CD14-positive monocyte (primary cell): ENCODE results near the gene POMC. TPM values are rescaled to one million over a fixed set of nuclear protein-coding genes. Genes with fewer than 3 reads are reported as not detected.

Source experiments
- DNase-seq, 3 donors: peaks; one replicate each; pipeline ENCODE4 v3.0.0-alpha.2; 2011 to 2022
- H2AFZ ChIP-seq: 2 replicates; pipeline ENCODE4 v1.6.0; 2012; ENCODE audit warnings: mild to moderate bottlenecking, low read depth, low read length, inconsistent platforms; ENCODE audit not compliant: insufficient read depth, poor library complexity, severe bottlenecking
- H3K27ac ChIP-seq, 2 donors: 1 replicate in 1 of 2; 2 replicates in 1 of 2; pipeline ENCODE4 v1.5.1; 2012 to 2013; ENCODE audit warnings: low read length in 2 of 2, control low read depth in 1 of 2, inconsistent platforms in 1 of 2, low read depth in 1 of 2, mild to moderate bottlenecking in 1 of 2
- H3K27me3 ChIP-seq, 2 donors: one replicate each; pipeline versions ENCODE4 v1.6.0 to v1.6.1; 2011 to 2013; ENCODE audit warnings: low read length in 2 of 2; ENCODE audit not compliant: control insufficient read depth in 2 of 2, insufficient read depth in 2 of 2
- H3K36me3 ChIP-seq, 2 donors: replicated peaks in 1 of 2; 1 replicate in 1 of 2; 2 replicates in 1 of 2; pipeline versions ENCODE4 v1.5.1 to v1.6.1; 2012 to 2013; ENCODE audit warnings: low read length in 2 of 2, control low read depth in 1 of 2, inconsistent platforms in 1 of 2, mild to moderate bottlenecking in 1 of 2; ENCODE audit not compliant: insufficient read depth in 2 of 2, control insufficient read depth in 1 of 2
- H3K4me1 ChIP-seq, 2 donors: 1 replicate in 1 of 2; 2 replicates in 1 of 2; pipeline versions ENCODE4 v1.5.1 to v1.6.1; 2012 to 2013; ENCODE audit warnings: low read length in 2 of 2, control low read depth in 1 of 2, inconsistent platforms in 1 of 2, mild to moderate bottlenecking in 1 of 2, moderate library complexity in 1 of 2; ENCODE audit not compliant: insufficient read depth in 2 of 2, control insufficient read depth in 1 of 2
- H3K4me2 ChIP-seq: replicated peaks from 2 replicates; pipeline ENCODE3; 2012; ENCODE audit warnings: low read length, moderate library complexity, mild to moderate bottlenecking; ENCODE audit not compliant: poor library complexity, severe bottlenecking; ENCODE audit errors: extremely low read depth
- H3K4me3 ChIP-seq, 3 experiments: fragments of 200-600 bp in 1 of 3; sonication (generic) in 1 of 3; replicated peaks in 1 of 3; 1 replicate in 2 of 3; 2 replicates in 1 of 3; pipeline ENCODE4 v1.5.1; 2011 to 2013; ENCODE audit warnings: low read length in 3 of 3, mild to moderate bottlenecking in 3 of 3, control low read depth in 2 of 3, low read depth in 2 of 3, inconsistent platforms in 1 of 3, moderate library complexity in 1 of 3
- H3K79me2 ChIP-seq: 2 replicates; pipeline ENCODE4 v1.6.0; 2012; ENCODE audit warnings: mild to moderate bottlenecking, control low read depth, inconsistent platforms, low read length, moderate library complexity; ENCODE audit not compliant: insufficient read depth
- H3K9ac ChIP-seq: 2 replicates; pipeline ENCODE4 v1.6.0; 2017; ENCODE audit warnings: low read length, mild to moderate bottlenecking; ENCODE audit not compliant: insufficient read depth, poor library complexity, severe bottlenecking
- H3K9me3 ChIP-seq, 2 donors: replicated peaks in 1 of 2; 1 replicate in 1 of 2; 2 replicates in 1 of 2; pipeline versions ENCODE4 v1.5.1 to v1.6.1; 2012 to 2013; ENCODE audit warnings: low read length in 2 of 2, control low read depth in 1 of 2; ENCODE audit not compliant: control insufficient read depth in 1 of 2, insufficient read depth in 1 of 2
- H4K20me1 ChIP-seq: 2 replicates; pipeline ENCODE4 v1.6.0; 2012; ENCODE audit warnings: mild to moderate bottlenecking, low read length, control low read depth, moderate library complexity; ENCODE audit not compliant: insufficient read depth
- H3K27ac Mint-ChIP-seq, 7 donors: one replicate each; pipeline ENCODE4 v1.8.0; 2020; ENCODE audit warnings: mild to moderate bottlenecking in 7 of 7, mixed read lengths in 7 of 7, moderate library complexity in 6 of 7, inconsistent platforms in 2 of 7
- H3K27me3 Mint-ChIP-seq, 3 donors: one replicate each; pipeline ENCODE4 v1.8.0; 2021 to 2022; ENCODE audit warnings: low read depth in 3 of 3, mild to moderate bottlenecking in 3 of 3, mixed read lengths in 3 of 3, moderate library complexity in 3 of 3, inconsistent platforms in 1 of 3
- H3K36me3 Mint-ChIP-seq, 2 donors: one replicate each; pipeline ENCODE4 v1.8.0; 2020; ENCODE audit warnings: mixed read lengths in 2 of 2, inconsistent platforms in 1 of 2, mild to moderate bottlenecking in 1 of 2
- H3K4me1 Mint-ChIP-seq: one replicate; pipeline ENCODE4 v1.8.0; 2020; ENCODE audit warnings: mild to moderate bottlenecking, mixed read lengths
- H3K4me3 Mint-ChIP-seq, 2 donors: one replicate each; pipeline ENCODE4 v1.8.0; 2020; ENCODE audit warnings: mild to moderate bottlenecking in 2 of 2, mixed read lengths in 2 of 2, moderate library complexity in 1 of 2
- H3K9me3 Mint-ChIP-seq, 7 donors: one replicate each; pipeline ENCODE4 v1.8.0; 2020 to 2022; ENCODE audit warnings: mixed read lengths in 7 of 7, mild to moderate bottlenecking in 6 of 7, moderate library complexity in 6 of 7, inconsistent platforms in 2 of 7
- WGBS: methylation state at CpG from one replicate; pipeline ENCODE4 v1.1.5; 2013; ENCODE audit warnings: missing lambda C conversion rate; ENCODE audit not compliant: insufficient coverage; 5-methylcytosine and 5-hydroxymethylcytosine counted together
- intact Hi-C, 2 donors: fragments of 100-400 bp; cut with micrococcal nuclease; formaldehyde crosslinking; loops; one replicate each; pipeline versions ENCODE4 v1.15.0 to v1.15.1; 2023
- polyA plus RNA-seq, 3 donors: library from polyadenylated mRNA; depleted of rRNA in 1 of 3; unstranded in 2 of 3; stranded (reverse) in 1 of 3; fragments of 300-500 nt in 2 of 3; fragments of >200 nt in 1 of 3; fragmentation: Illumina TruSeq in 2 of 3; gene quantifications; 1 replicate in 2 of 3; 2 replicates in 1 of 3; pipeline ENCODE4 v1.2.3, GENCODE V29; 2012 to 2021
- TF ChIP-seq, protein P1 (sequence below): fragments of 200-600 bp; IDR thresholded peaks from one replicate; pipeline ENCODE4 v1.8.0; 2022; ENCODE audit warnings: antibody characterized with exemption, mild to moderate bottlenecking

The POMC gene
- polyA plus RNA-seq, 3 donors: 3.5 to 4.7 (median 4.6) TPM

DNA sequence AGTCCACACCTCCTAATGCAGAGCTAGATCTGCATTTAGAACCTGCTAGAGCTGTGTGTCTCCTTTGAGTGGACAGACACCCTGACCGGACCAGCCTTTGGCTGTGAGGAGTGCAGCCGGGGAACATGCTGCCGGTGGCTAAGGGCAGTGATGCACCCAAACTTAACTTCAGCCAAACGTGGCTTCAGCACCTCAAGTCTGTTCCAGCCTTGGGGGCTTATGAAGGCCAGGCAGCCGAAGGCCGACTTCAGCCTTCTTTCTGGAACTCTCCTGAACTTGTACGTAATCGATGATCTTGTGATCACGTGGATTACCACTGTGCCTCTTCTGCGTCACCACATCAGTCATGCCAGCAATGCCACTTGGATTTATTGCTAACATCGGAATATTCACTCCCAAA, 49.1 kb downstream of the POMC start:
- H3K27ac Mint-ChIP-seq: no peak overlapping the region
- H3K4me2 ChIP-seq: no peak overlapping the region
- H4K20me1 ChIP-seq: no peaks in the 10 kb centered on the region
- H3K27me3 Mint-ChIP-seq: peaks cover 1 to 4% (median 3%) of the 10 kb centered on the region in 3 donors
- no peaks in the 10 kb centered on the region for H3K79me2 ChIP-seq
- no peak overlapping the region for H3K4me3 ChIP-seq
- DNase-seq: no peak
- H3K9me3 ChIP-seq: no peaks in the 10 kb centered on the region
- 94% methylated on average over 6 of the region's 11 CpGs for WGBS
- H3K9me3 Mint-ChIP-seq: peaks cover 0 to 3% (median 0%) of the 10 kb centered on the region in 7 donors
- H3K27ac ChIP-seq: no peak overlapping the region
- no peak overlapping the region for H3K9ac ChIP-seq
- peaks cover 0 to 4% of the 10 kb centered on the region in 2 donors for H3K4me1 ChIP-seq
- TF ChIP-seq, protein P1, sequence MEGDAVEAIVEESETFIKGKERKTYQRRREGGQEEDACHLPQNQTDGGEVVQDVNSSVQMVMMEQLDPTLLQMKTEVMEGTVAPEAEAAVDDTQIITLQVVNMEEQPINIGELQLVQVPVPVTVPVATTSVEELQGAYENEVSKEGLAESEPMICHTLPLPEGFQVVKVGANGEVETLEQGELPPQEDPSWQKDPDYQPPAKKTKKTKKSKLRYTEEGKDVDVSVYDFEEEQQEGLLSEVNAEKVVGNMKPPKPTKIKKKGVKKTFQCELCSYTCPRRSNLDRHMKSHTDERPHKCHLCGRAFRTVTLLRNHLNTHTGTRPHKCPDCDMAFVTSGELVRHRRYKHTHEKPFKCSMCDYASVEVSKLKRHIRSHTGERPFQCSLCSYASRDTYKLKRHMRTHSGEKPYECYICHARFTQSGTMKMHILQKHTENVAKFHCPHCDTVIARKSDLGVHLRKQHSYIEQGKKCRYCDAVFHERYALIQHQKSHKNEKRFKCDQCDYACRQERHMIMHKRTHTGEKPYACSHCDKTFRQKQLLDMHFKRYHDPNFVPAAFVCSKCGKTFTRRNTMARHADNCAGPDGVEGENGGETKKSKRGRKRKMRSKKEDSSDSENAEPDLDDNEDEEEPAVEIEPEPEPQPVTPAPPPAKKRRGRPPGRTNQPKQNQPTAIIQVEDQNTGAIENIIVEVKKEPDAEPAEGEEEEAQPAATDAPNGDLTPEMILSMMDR: no peak
- H3K4me1 Mint-ChIP-seq: peaks cover 6% of the 10 kb centered on the region
- no peaks in the 10 kb centered on the region for H3K36me3 ChIP-seq
- intact Hi-C loops: no loop called here
- no peaks in the 10 kb centered on the region for H3K27me3 ChIP-seq
- H3K36me3 Mint-ChIP-seq: no peaks in the 10 kb centered on the region
- H2AFZ ChIP-seq: no peak overlapping the region
- H3K4me3 Mint-ChIP-seq: no peak overlapping the region

- no peak overlapping the region for H3K27ac Mint-ChIP-seq
- WGBS: 93% methylated on average over 8 of the region's 13 CpGs
- peaks cover 0 to 3% (median 0%) of the 10 kb centered on the region in 7 donors for H3K9me3 Mint-ChIP-seq
Measured at GRCh38 chr2:25116956-25117355, 51.4 kb downstream of the POMC start.

More at GRCh38 chr2:25116956-25117355, 51.4 kb downstream of the POMC start:
- Histone ChIP-seq H3K27ac (no peak overlapping the region), H3K4me2 (no peak overlapping the region), H3K4me1 (no peaks in the 10 kb centered on the region), H3K27me3 (no peaks in the 10 kb centered on the region), H4K20me1 (no peaks in the 10 kb centered on the region), H3K4me3 (no peak overlapping the region), H3K79me2 (no peaks in the 10 kb centered on the region), H3K9ac (no peak overlapping the region), H3K36me3 (no peaks in the 10 kb centered on the region), H3K9me3 (no peaks in the 10 kb centered on the region), H2AFZ (no peak overlapping the region)
- no peak for DNase-seq
- TF ChIP-seq, protein P1: no peak
- no peak overlapping the region for H3K4me3 Mint-ChIP-seq
- H3K27me3 Mint-ChIP-seq: peaks cover 0 to 3% (median 2%) of the 10 kb centered on the region in 3 donors
- no peaks in the 10 kb centered on the region for H3K4me1 Mint-ChIP-seq
- intact Hi-C loops: no loop called here
- H3K36me3 Mint-ChIP-seq: no peaks in the 10 kb centered on the region
